IPS-15b (cell line): ENCODE measurements around the gene LPAR3.
A peak's percentile ranks its signal among the peaks of the same experiment; 100 is the strongest.

Experiments used
- H3K27me3 ChIP-seq: one replicate; pipeline ENCODE4 v1.6.1; 2013; ENCODE audit warnings: low read length; ENCODE audit not compliant: control insufficient read depth, insufficient read depth
- H3K36me3 ChIP-seq: one replicate; pipeline ENCODE4 v1.6.1; 2013; ENCODE audit warnings: low read length; ENCODE audit not compliant: control insufficient read depth, insufficient read depth
- H3K4me1 ChIP-seq: one replicate; pipeline ENCODE4 v1.6.1; 2013; ENCODE audit warnings: mild to moderate bottlenecking, low read length; ENCODE audit not compliant: control insufficient read depth, insufficient read depth
- H3K4me3 ChIP-seq: one replicate; pipeline ENCODE4 v1.5.1; 2013; ENCODE audit warnings: low read depth, low read length
- H3K9ac ChIP-seq: one replicate; pipeline ENCODE4 v1.6.1; 2013; ENCODE audit warnings: low read depth, mild to moderate bottlenecking, low read length
- H3K9me3 ChIP-seq: one replicate; pipeline ENCODE4 v1.6.1; 2013; ENCODE audit warnings: mild to moderate bottlenecking, low read length; ENCODE audit not compliant: control insufficient read depth, insufficient read depth

The LPAR3 gene

GRCh38 chr1:84781946-84782771, 110.8 kb downstream of the LPAR3 start:
- H3K27me3 ChIP-seq = no peaks in the 10 kb centered on the region
- H3K4me3 ChIP-seq = peak overlapping the region; percentile 61
- no peaks in the 10 kb centered on the region for H3K36me3 ChIP-seq
- H3K9me3 ChIP-seq = no peaks in the 10 kb centered on the region
- peaks cover 5% of the 10 kb centered on the region for H3K4me1 ChIP-seq
- H3K9ac ChIP-seq = no peak overlapping the region

GRCh38 chr1:84780000-84780716, 112.8 kb downstream of the LPAR3 start:
- H3K9ac ChIP-seq = no peak overlapping the region

GRCh38 chr1:84776639-84777038, 116.4 kb downstream of the LPAR3 start:
- H3K27me3 ChIP-seq = peaks cover 7% of the 10 kb centered on the region

More at GRCh38 chr1:84780000-84780716, 112.8 kb downstream of the LPAR3 start:
- Histone ChIP-seq H3K4me1 (peaks cover 5% of the 10 kb centered on the region), H3K27me3 (no peaks in the 10 kb centered on the region), H3K4me3 (no peak overlapping the region), H3K36me3 (no peaks in the 10 kb centered on the region), H3K9me3 (no peaks in the 10 kb centered on the region)

GRCh38 chr1:84775535-84775920, 117.5 kb downstream of the LPAR3 start:
- Histone ChIP-seq H3K27me3 (peaks cover 7% of the 10 kb centered on the region), H3K36me3 (no peaks in the 10 kb centered on the region), H3K9me3 (no peaks in the 10 kb centered on the region), H3K9ac (no peak overlapping the region), H3K4me1 (peaks cover 4% of the 10 kb centered on the region), H3K4me3 (no peak overlapping the region)

More at GRCh38 chr1:84776639-84777038, 116.4 kb downstream of the LPAR3 start:
- H3K36me3 ChIP-seq = no peaks in the 10 kb centered on the region
- peaks cover 5% of the 10 kb centered on the region for H3K4me1 ChIP-seq
- H3K4me3 ChIP-seq = no peak overlapping the region
- no peak overlapping the region for H3K9ac ChIP-seq
- H3K9me3 ChIP-seq = no peaks in the 10 kb centered on the region

GRCh38 chr1:84774669-84775534, 118.1 kb downstream of the LPAR3 start:
- Histone ChIP-seq H3K9me3 (no peaks in the 10 kb centered on the region), H3K4me1 (peaks cover 4% of the 10 kb centered on the region), H3K4me3 (no peak overlapping the region), H3K27me3 (peaks cover 7% of the 10 kb centered on the region), H3K36me3 (no peaks in the 10 kb centered on the region), H3K9ac (no peak overlapping the region)

- peaks cover 4% of the 10 kb centered on the region for H3K4me1 ChIP-seq
- peaks cover 7% of the 10 kb centered on the region for H3K27me3 ChIP-seq
- no peaks in the 10 kb centered on the region for H3K9me3 ChIP-seq
- H3K4me3 ChIP-seq = no peak overlapping the region
- no peaks in the 10 kb centered on the region for H3K36me3 ChIP-seq
- H3K9ac ChIP-seq = no peak overlapping the region
Observed at GRCh38 chr1:84773933-84774497, 119.0 kb downstream of the LPAR3 start.

GRCh38 chr1:84773195-84773594, 119.8 kb downstream of the LPAR3 start:
- Histone ChIP-seq H3K36me3 (no peaks in the 10 kb centered on the region), H3K4me3 (no peak overlapping the region), H3K4me1 (peaks cover 4% of the 10 kb centered on the region), H3K9ac (no peak overlapping the region), H3K9me3 (no peaks in the 10 kb centered on the region), H3K27me3 (peaks cover 7% of the 10 kb centered on the region)

- Histone ChIP-seq H3K4me3 (no peak overlapping the region), H3K9ac (no peak overlapping the region), H3K9me3 (no peaks in the 10 kb centered on the region)
Observed at GRCh38 chr1:84772428-84772943, 120.5 kb downstream of the LPAR3 start.

GRCh38 chr1:84771895-84772294, 121.1 kb downstream of the LPAR3 start:
- H3K9ac ChIP-seq = no peak overlapping the region
- peaks cover 4% of the 10 kb centered on the region for H3K4me1 ChIP-seq
- H3K4me3 ChIP-seq = no peak overlapping the region
- peaks cover 7% of the 10 kb centered on the region for H3K27me3 ChIP-seq
- H3K36me3 ChIP-seq = no peaks in the 10 kb centered on the region
- H3K9me3 ChIP-seq = no peaks in the 10 kb centered on the region

More at GRCh38 chr1:84772428-84772943, 120.5 kb downstream of the LPAR3 start:
- peaks cover 7% of the 10 kb centered on the region for H3K27me3 ChIP-seq
- no peaks in the 10 kb centered on the region for H3K36me3 ChIP-seq
- peaks cover 4% of the 10 kb centered on the region for H3K4me1 ChIP-seq

GRCh38 chr1:84770481-84770880, 122.5 kb downstream of the LPAR3 start:
- Histone ChIP-seq H3K9ac (no peak overlapping the region), H3K36me3 (no peaks in the 10 kb centered on the region), H3K4me1 (peaks cover 4% of the 10 kb centered on the region), H3K9me3 (no peaks in the 10 kb centered on the region), H3K27me3 (peaks cover 7% of the 10 kb centered on the region), H3K4me3 (no peak overlapping the region)

GRCh38 chr1:84769636-84770035, 123.4 kb downstream of the LPAR3 start:
- Histone ChIP-seq H3K9ac (no peak overlapping the region), H3K27me3 (peaks cover 7% of the 10 kb centered on the region), H3K4me3 (no peak overlapping the region), H3K9me3 (no peaks in the 10 kb centered on the region), H3K36me3 (no peaks in the 10 kb centered on the region), H3K4me1 (no peaks in the 10 kb centered on the region)
